G401 (cell line): ENCODE measurements around the gene ZNF599. TPM values are rescaled to one million over a fixed set of nuclear protein-coding genes. Genes with fewer than 3 reads are reported as not detected.

Experiments
- DNase-seq: peaks from one replicate; pipeline ENCODE4 v3.0.0-alpha.2; 2015; ENCODE audit warnings: low spot score
- in situ Hi-C: cut with HindIII; loops from 2 replicates; pipeline ENCODE4 v1.10.0; 2016; ENCODE audit warnings: low sequenced_read_pairs, mixed read lengths
- total RNA-seq: library from RNA; depleted of rRNA; stranded (reverse); fragments of >200 nt; shearing (Covaris generic); gene quantifications from 2 replicates; pipeline ENCODE4 v1.2.3, GENCODE V29; 2014

ZNF599 gene
- total RNA-seq, 1 experiment from 2014 or later, result 12.5 TPM

- no peak for DNase-seq
- in situ Hi-C loops, result no loop called here
Measured at GRCh38 chr19:34759218-34759917, 13.6 kb downstream of the ZNF599 start.

GRCh38 chr19:34757441-34757840, 15.6 kb downstream of the ZNF599 start:
- in situ Hi-C loops, result no loop called here
- no peak for DNase-seq

GRCh38 chr19:34744896-34745690, 27.9 kb downstream of the ZNF599 start:
- in situ Hi-C loops, result no loop called here
- no peak for DNase-seq

GRCh38 chr19:34734537-34735103, 38.4 kb downstream of the ZNF599 start:
- in situ Hi-C loops, result no loop called here
- DNase-seq, result no peak

GRCh38 chr19:34733746-34734536, 39.1 kb downstream of the ZNF599 start, which contains the start of gene ZNF181:
Gene ZNF181 (plus strand): TSS chr19:34734243. CDS start chr19:34735038, 795 bp downstream.
- in situ Hi-C loops, result no loop called here
- peak; percentile 94 for DNase-seq

GRCh38 chr19:34733266-34733745, 39.7 kb downstream of the ZNF599 start:
- no peak for DNase-seq
- in situ Hi-C loops, result no loop called here

GRCh38 chr19:34732612-34733211, 40.3 kb downstream of the ZNF599 start:
- in situ Hi-C loops, result no loop called here
- DNase-seq, result peak; percentile 5

GRCh38 chr19:34731964-34732363, 41.1 kb downstream of the ZNF599 start:
- in situ Hi-C loops, result no loop called here
- DNase-seq, result no peak

- no peak for DNase-seq
- in situ Hi-C loops, result no loop called here
Measured at GRCh38 chr19:34731019-34731829, 41.8 kb downstream of the ZNF599 start.

- in situ Hi-C loops, result no loop called here
- DNase-seq, result no peak
Measured at GRCh38 chr19:34725400-34725799, 47.6 kb downstream of the ZNF599 start.

- in situ Hi-C loops, result no loop called here
- DNase-seq, result no peak
Measured at GRCh38 chr19:34722353-34722752, 50.7 kb downstream of the ZNF599 start.

- no peak for DNase-seq
- in situ Hi-C loops, result no loop called here
Measured at GRCh38 chr19:34715357-34715756, 57.7 kb downstream of the ZNF599 start.

GRCh38 chr19:34713262-34713637, 59.8 kb downstream of the ZNF599 start:
- no peak for DNase-seq
- in situ Hi-C loops, result no loop called here

GRCh38 chr19:34712395-34713261, 60.4 kb downstream of the ZNF599 start:
- in situ Hi-C loops, result no loop called here

GRCh38 chr19:34711890-34712289, 61.1 kb downstream of the ZNF599 start:
- DNase-seq, result no peak
- in situ Hi-C loops, result no loop called here

More at GRCh38 chr19:34712395-34713261, 60.4 kb downstream of the ZNF599 start:
- peak; percentile 74 for DNase-seq
